GM13977 (cell line): Measurements from ENCODE around the gene SNCAIP.

Experiments used
- DNase-seq: peaks from one replicate; pipeline ENCODE4 v3.0.0; 2012; ENCODE audit warnings: low spot score
- CTCF ChIP-seq: IDR thresholded peaks from 2 replicates; pipeline ENCODE4 v1.5.1; 2012; ENCODE audit warnings: mild to moderate bottlenecking, control low read depth; ENCODE audit not compliant: insufficient read depth; ENCODE audit errors: extremely low read depth, missing control alignments
- in situ Hi-C: fragments of 300-500 bp; cut with MboI; formaldehyde crosslinking; loops from one replicate; pipeline ENCODE4 v1.12.0; 2022; ENCODE audit warnings: low sequenced_read_pairs, low pct_unique_long_range_greater_than_20kb, mixed read lengths, inconsistent platforms; ENCODE audit not compliant: unreplicated experiment

SNCAIP gene

GRCh38 chr5:122385808-122386207 is 73.8 kb downstream of the SNCAIP start:
- DNase-seq, result no peak
- in situ Hi-C loops, result no loop called here
- no peak for TF ChIP-seq CTCF

DNA sequence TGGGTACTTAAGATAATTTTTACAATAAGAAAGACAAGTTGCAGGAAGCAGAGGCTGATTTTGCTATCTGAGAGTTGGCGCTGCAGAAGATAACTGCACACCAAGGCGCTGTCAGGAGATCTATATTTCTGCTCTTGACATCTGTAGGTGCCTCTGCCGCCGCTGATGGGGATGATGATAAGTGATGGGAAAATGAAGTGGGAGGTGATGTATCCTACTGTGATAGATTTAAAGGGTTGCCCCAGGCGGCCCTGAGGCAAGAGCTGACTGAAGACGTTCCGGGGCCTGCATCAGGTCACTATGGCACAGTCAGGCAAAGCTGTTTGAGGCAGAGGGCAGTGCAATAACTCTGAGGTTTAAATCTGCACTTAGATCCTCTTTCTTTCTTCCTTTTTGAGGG is 78.1 kb downstream of the SNCAIP start:
- no peak for DNase-seq
- no peak for TF ChIP-seq CTCF
- in situ Hi-C loops, result no loop called here

DNA sequence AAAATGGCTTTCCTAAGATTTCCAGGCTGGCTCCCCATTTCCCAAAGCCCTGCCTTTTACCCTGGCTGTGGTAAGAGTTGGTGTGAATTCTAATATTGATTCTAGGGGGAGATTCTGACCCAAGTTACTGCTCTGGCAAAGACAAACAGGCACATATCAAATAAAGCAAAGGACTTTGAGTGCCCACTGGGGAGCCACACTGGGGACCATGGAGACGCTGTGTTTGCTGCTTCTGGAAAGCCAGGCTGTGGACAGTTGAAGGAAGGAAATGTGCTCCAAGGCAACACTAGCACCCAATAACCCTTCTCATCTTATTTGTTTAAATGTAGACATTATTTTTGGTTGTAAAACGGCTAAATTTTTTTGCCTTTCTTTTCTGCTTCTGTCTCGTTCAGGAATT is 78.7 kb downstream of the SNCAIP start:
- DNase-seq, result no peak
- in situ Hi-C loops, result no loop called here
- no peak for TF ChIP-seq CTCF

GRCh38 chr5:122391621-122392020 is 79.6 kb downstream of the SNCAIP start:
- in situ Hi-C loops, result no loop called here
- no peak for TF ChIP-seq CTCF
- no peak for DNase-seq

GRCh38 chr5:122392224-122392623 is 80.2 kb downstream of the SNCAIP start:
- no peak for DNase-seq
- no peak for TF ChIP-seq CTCF
- in situ Hi-C loops, result no loop called here

- no peak for TF ChIP-seq CTCF
- in situ Hi-C loops, result no loop called here
- no peak for DNase-seq
These were observed 80.8 kb downstream of the SNCAIP start for GRCh38 chr5:122392824-122393223.

GRCh38 chr5:122394284-122394930 is 82.4 kb downstream of the SNCAIP start:
- DNase-seq, result no peak
- in situ Hi-C loops, result no loop called here
- TF ChIP-seq CTCF, result no peak
